Adrenal gland (tissue), 12 donors: ENCODE data around the gene KIF26B. TPM values are rescaled to one million over a fixed set of nuclear protein-coding genes. Genes with fewer than 3 reads are reported as not detected.

Experiments
- DNase-seq, 7 donors: peaks; one replicate each; pipeline ENCODE4 v3.0.0-alpha.2; 2019 to 2020
- H3K27ac ChIP-seq, 5 donors: fragments of 200-600 bp; sonication (generic) in 4 of 5; 1 replicate in 3 of 5; 2 replicates in 2 of 5; pipeline versions ENCODE4 v1.5.1 to v1.8.0; 2016 to 2020; ENCODE audit warnings: mild to moderate bottlenecking in 1 of 5
- H3K27me3 ChIP-seq: fragments of 200-600 bp; 2 replicates; pipeline ENCODE4 v1.8.0; 2021
- H3K36me3 ChIP-seq, 2 donors: fragments of 200-600 bp; replicated peaks in 1 of 2; 1 replicate in 1 of 2; 2 replicates in 1 of 2; pipeline versions ENCODE4 v1.5.1 to v1.8.0; 2018 to 2022
- H3K4me1 ChIP-seq, 2 donors: fragments of 200-600 bp; replicated peaks in 1 of 2; 1 replicate in 1 of 2; 2 replicates in 1 of 2; pipeline versions ENCODE4 v1.5.1 to v1.8.0; 2018 to 2021
- H3K4me3 ChIP-seq, 4 donors: fragments of 200-600 bp; sonication (generic) in 3 of 4; one replicate each; pipeline ENCODE4 v1.5.1; 2016 to 2018
- H3K9me3 ChIP-seq, 3 donors: fragments of 200-600 bp; sonication (generic) in 1 of 3; replicated peaks in 1 of 3; 1 replicate in 2 of 3; 2 replicates in 1 of 3; pipeline versions ENCODE4 v1.5.1 to v1.8.0; 2016 to 2021
- POLR2A ChIP-seq, 2 donors: fragments of 450-650 bp; IDR thresholded peaks; one replicate each; pipeline ENCODE4 v1.6.1; 2017; ENCODE audit warnings: antibody characterized with exemption in 2 of 2, mild to moderate bottlenecking in 2 of 2, moderate library complexity in 1 of 2
- WGBS, 4 donors: extraction: QIAGEN DNeasy Blood & Tissue Kit in 2 of 4; methylation state at CpG; one replicate each; pipeline versions ENCODE4 v1.1.5 to v1.1.7; 2013 to 2017; 5-methylcytosine and 5-hydroxymethylcytosine counted together
- intact Hi-C, 2 donors: fragments of 100-400 bp; cut with DNase I; formaldehyde crosslinking; loops; one replicate each; pipeline versions ENCODE4 v1.14.1 to v1.15.0; 2022 to 2023
- polyA plus RNA-seq, 3 donors: library from polyadenylated mRNA; stranded (reverse); fragments of 200-250 nt in 2 of 3; fragments of 350-450 nt in 1 of 3; fragmentation: Illumina TruSeq in 1 of 3; extraction: RNeasy Lipid Tissue Mini Kit (QIAGEN cat#74804) in 1 of 3; gene quantifications; one replicate each; pipeline ENCODE4 v1.2.3, GENCODE V29; 2013 to 2014
- total RNA-seq, 9 donors: library from RNA; depleted of rRNA in 4 of 9; stranded (reverse); fragments of >200 nt in 4 of 9; fragments of 120-200 nt in 1 of 9; fragmentation: NEBNext Ultra II Directional in 1 of 9; extraction: Animal tissue kit (Norgen Biotek cat#: 25700) in 1 of 9; gene quantifications; one replicate each; pipeline versions ENCODE4 v1.1.0 to v1.2.4, GENCODE V29; 2013 to 2023
- TF ChIP-seq, protein P1 (sequence below), 6 experiments: fragments of 450-650 bp in 4 of 6; fragments of 200-600 bp in 2 of 6; sonication (generic) in 1 of 6; IDR thresholded peaks; 1 replicate in 5 of 6; 2 replicates in 1 of 6; pipeline versions ENCODE4 v1.5.1 to v1.8.0; 2016 to 2021; ENCODE audit warnings: antibody characterized with exemption in 6 of 6, mild to moderate bottlenecking in 2 of 6, moderate library complexity in 1 of 6
- donor health status: healthy with polysubstance abuse.
- donor health status: Bipolar disorder and iron deficiency.
- donor health status: DM: yes; HTN: yes; CAD: no.
- donor health status: DM: no; HTN: no; CAD: no.
- donor health status: DM: no; HTN: no; CAD: no.
- donor health status: DM: yes; HTN: yes; CAD: no.

KIF26B gene
- total and polyA plus RNA-seq, 12 donors: 0.20 to 4.6 (median 2.6) TPM

DNA sequence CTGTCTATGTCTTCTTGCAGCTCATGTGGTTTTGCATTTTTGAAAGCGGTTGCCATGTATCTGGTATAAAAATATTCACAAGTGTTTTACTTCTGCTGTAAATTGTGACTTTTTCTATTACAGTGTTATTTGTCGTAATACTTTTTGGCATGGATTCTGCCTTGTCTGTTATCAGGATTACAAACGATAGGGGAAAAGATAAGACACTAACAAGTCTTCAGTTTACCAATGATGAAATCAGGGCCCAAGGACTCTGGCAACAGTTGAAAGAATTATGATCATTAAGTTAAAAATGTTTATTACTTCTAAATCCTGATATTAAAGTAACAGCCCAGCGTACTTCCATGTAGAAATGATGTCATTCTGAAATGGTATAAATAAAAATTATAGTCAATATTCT, 298.8 kb downstream of the KIF26B start:
- intact Hi-C loops: no loop called here
- peaks cover 3 to 14% of the 10 kb centered on the region in 2 donors for H3K4me1 ChIP-seq
- WGBS, 4 donors: 29 to 43% (median 40%) methylated on average over 4 of the region's 4 CpGs
- H3K27ac ChIP-seq: no peak overlapping the region
- no peaks in the 10 kb centered on the region for H3K36me3 ChIP-seq
- peak in 4 of 7 donors; percentile 39 to 61 (median 54) for DNase-seq
- no peak for TF ChIP-seq POLR2A (IDR thresholded peaks at IDR 0.05)
- TF ChIP-seq, protein P1, sequence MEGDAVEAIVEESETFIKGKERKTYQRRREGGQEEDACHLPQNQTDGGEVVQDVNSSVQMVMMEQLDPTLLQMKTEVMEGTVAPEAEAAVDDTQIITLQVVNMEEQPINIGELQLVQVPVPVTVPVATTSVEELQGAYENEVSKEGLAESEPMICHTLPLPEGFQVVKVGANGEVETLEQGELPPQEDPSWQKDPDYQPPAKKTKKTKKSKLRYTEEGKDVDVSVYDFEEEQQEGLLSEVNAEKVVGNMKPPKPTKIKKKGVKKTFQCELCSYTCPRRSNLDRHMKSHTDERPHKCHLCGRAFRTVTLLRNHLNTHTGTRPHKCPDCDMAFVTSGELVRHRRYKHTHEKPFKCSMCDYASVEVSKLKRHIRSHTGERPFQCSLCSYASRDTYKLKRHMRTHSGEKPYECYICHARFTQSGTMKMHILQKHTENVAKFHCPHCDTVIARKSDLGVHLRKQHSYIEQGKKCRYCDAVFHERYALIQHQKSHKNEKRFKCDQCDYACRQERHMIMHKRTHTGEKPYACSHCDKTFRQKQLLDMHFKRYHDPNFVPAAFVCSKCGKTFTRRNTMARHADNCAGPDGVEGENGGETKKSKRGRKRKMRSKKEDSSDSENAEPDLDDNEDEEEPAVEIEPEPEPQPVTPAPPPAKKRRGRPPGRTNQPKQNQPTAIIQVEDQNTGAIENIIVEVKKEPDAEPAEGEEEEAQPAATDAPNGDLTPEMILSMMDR (IDR thresholded peaks at IDR 0.05): no peak
- H3K9me3 ChIP-seq: no peaks in the 10 kb centered on the region
- no peaks in the 10 kb centered on the region for H3K27me3 ChIP-seq
- no peak overlapping the region for H3K4me3 ChIP-seq

DNA sequence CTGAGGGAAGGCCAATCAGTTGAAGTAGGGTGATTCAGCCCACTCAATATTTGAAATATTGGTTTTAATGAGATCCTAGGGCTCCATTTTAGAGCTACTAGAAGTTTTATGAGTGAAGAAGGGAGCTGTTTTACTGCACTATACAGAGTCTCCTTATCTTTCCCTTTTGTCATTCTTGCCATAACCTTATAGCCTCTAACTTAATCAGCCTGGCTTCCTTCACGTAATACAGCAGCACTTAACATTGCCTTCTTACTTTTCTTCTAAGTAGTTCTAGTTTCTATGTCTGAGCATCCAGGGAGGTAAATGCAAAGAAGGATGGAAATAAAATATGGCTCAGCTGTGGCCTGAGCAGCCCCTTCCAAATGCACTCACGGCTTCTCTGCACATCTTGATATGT, 299.3 kb downstream of the KIF26B start:
- Histone ChIP-seq H3K9me3 (no peaks in the 10 kb centered on the region), H3K27me3 (no peaks in the 10 kb centered on the region), H3K4me3 (no peak overlapping the region), H3K4me1 (peaks cover 3 to 19% of the 10 kb centered on the region in 2 donors), H3K27ac (no peak overlapping the region), H3K36me3 (no peaks in the 10 kb centered on the region)
- WGBS, 4 donors: 68 to 81% (median 73%) methylated on average over 2 of the region's 2 CpGs
- intact Hi-C loops: no loop called here
- TF ChIP-seq, protein P1 (IDR thresholded peaks at IDR 0.05): no peak
- no peak for TF ChIP-seq POLR2A (IDR thresholded peaks at IDR 0.05)
- DNase-seq: no peak

DNA sequence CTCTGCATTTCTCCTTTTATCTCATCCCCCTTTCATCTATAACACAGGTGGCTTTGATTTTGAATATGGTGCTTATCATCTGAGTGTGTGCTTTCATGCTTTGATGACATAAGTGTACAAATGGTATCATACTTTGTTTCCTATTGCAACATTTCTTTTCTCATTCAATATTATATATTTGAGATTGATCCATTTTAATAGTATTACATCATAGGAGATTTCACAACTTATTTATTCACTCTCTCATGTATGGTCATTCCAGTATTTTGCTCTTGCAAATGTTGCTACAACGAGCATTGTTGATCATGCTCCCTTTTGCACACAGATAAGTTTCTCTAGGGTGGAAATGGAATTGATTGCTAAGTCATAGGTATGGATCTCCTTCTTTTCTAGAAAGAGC, 302.8 kb downstream of the KIF26B start:
- Histone ChIP-seq H3K36me3 (no peaks in the 10 kb centered on the region), H3K4me1 (peaks cover 3 to 21% of the 10 kb centered on the region in 2 donors), H3K4me3 (no peak overlapping the region), H3K27me3 (no peaks in the 10 kb centered on the region), H3K27ac (no peak overlapping the region), H3K9me3 (no peaks in the 10 kb centered on the region)
- TF ChIP-seq POLR2A (IDR thresholded peaks at IDR 0.05): no peak
- TF ChIP-seq, protein P1 (IDR thresholded peaks at IDR 0.05): no peak
- WGBS, 4 donors: 84 to 97% (median 93%) methylated on average over 1 of the region's 1 CpG
- no peak for DNase-seq
- intact Hi-C loops: no loop called here

DNA sequence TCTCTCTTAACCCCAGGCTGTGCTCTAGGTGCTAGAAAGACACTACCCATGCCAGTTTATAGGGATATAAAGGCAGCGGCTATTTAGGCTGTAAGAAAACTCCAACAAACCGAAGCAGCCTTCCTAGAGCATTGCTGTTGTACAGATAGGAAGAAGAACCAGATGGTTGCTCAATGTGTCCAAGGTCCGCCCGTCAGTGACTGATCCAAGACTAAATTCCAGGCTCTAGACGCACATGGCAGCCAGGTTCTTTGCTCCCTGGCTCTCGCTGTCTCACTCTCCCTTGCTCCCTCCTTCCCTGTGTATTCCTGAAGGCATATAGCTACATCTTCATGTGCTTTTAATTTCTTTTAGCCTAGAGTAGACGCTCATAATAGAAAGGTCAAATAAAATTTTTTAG, 303.4 kb downstream of the KIF26B start:
- Histone ChIP-seq H3K36me3 (no peaks in the 10 kb centered on the region), H3K27me3 (no peaks in the 10 kb centered on the region), H3K4me1 (peaks cover 3 to 19% of the 10 kb centered on the region in 2 donors), H3K27ac (no peak overlapping the region), H3K9me3 (no peaks in the 10 kb centered on the region), H3K4me3 (no peak overlapping the region)
- intact Hi-C loops: no loop called here
- 87 to 92% (median 91%) methylated on average over 7 of the region's 7 CpGs for WGBS, 4 donors
- peak in 1 of 7 donors; percentile 10 for DNase-seq
- TF ChIP-seq, protein P1 (IDR thresholded peaks at IDR 0.05): no peak
- TF ChIP-seq POLR2A (IDR thresholded peaks at IDR 0.05): no peak
